ENCODE data around the gene RBPJ.

- TF ChIP-seq CTCF (IDR thresholded peaks at IDR 0.05): no peak
- no peak for TF ChIP-seq POLR2A (IDR thresholded peaks at IDR 0.05)
Measured at GRCh38 chr4:26454961-26455360, 134.1 kb downstream of the RBPJ start.
